Bronchial epithelial cell (primary cell): Measurements from ENCODE around the gene PWWP2B. TPM values are rescaled to one million over a fixed set of nuclear protein-coding genes. Genes with fewer than 3 reads are reported as not detected.

Source experiments
- DNase-seq: peaks from one replicate; pipeline ENCODE4 v3.0.0-alpha.2; 2010; ENCODE audit warnings: low read depth
- FAIRE-seq: peaks from 2 replicates; lab custom pipeline; 2011; peaks lifted over from hg19 to GRCh38; lab: Jason Lieb, UNC
- H3K27me3 ChIP-seq: 2 replicates; pipeline ENCODE4 v1.5.1; 2011; ENCODE audit warnings: low read length; ENCODE audit not compliant: control insufficient read depth, insufficient read depth
- H3K36me3 ChIP-seq: 2 replicates; pipeline ENCODE4 v1.5.1; 2011; ENCODE audit warnings: low read length; ENCODE audit not compliant: control insufficient read depth, insufficient read depth
- H3K4me3 ChIP-seq: 2 replicates; pipeline ENCODE4 v1.5.1; 2011; ENCODE audit warnings: mild to moderate bottlenecking, low read depth, low read length, control low read depth
- CTCF ChIP-seq: IDR thresholded peaks from 2 replicates; pipeline ENCODE4 v1.5.1; 2011; ENCODE audit warnings: mild to moderate bottlenecking, moderate library complexity, low read length, control low read depth, inconsistent platforms; ENCODE audit not compliant: insufficient read depth, severe bottlenecking
- total RNA-seq: library from RNA; depleted of rRNA; stranded (reverse); fragments of >200 nt; gene quantifications from 2 replicates; pipeline ENCODE4 v1.2.1, GENCODE V29; 2014

The PWWP2B gene
- total RNA-seq, 1 donor from 2014 or later = 40.0 TPM

- H3K27me3 ChIP-seq = no peaks in the 10 kb centered on the region
- FAIRE-seq = no peak
- DNase-seq = no peak
- TF ChIP-seq CTCF = peak; percentile 54
- H3K36me3 ChIP-seq = no peaks in the 10 kb centered on the region
- H3K4me3 ChIP-seq = no peak overlapping the region
Measured at GRCh38 chr10:132360766-132361447, 36.1 kb upstream of the PWWP2B start.

- FAIRE-seq (no peak), DNase-seq (no peak)
- Histone ChIP-seq H3K27me3 (no peaks in the 10 kb centered on the region), H3K36me3 (no peaks in the 10 kb centered on the region), H3K4me3 (no peak overlapping the region)
- TF ChIP-seq CTCF = no peak
Measured at GRCh38 chr10:132361581-132362101, 35.4 kb upstream of the PWWP2B start.

GRCh38 chr10:132362151-132362611 lies 34.8 kb upstream of the PWWP2B start:
- no peaks in the 10 kb centered on the region for H3K36me3 ChIP-seq
- H3K4me3 ChIP-seq = no peak overlapping the region
- no peaks in the 10 kb centered on the region for H3K27me3 ChIP-seq
- no peak for FAIRE-seq
- DNase-seq = no peak
- no peak for TF ChIP-seq CTCF

GRCh38 chr10:132363376-132363775 lies 33.6 kb upstream of the PWWP2B start:
- FAIRE-seq (no peak), DNase-seq (no peak)
- Histone ChIP-seq H3K4me3 (no peak overlapping the region), H3K36me3 (no peaks in the 10 kb centered on the region), H3K27me3 (no peaks in the 10 kb centered on the region)
- no peak for TF ChIP-seq CTCF

- H3K27me3 ChIP-seq = no peaks in the 10 kb centered on the region
- H3K4me3 ChIP-seq = no peak overlapping the region
- no peaks in the 10 kb centered on the region for H3K36me3 ChIP-seq
- peak; percentile 100 for FAIRE-seq
- TF ChIP-seq CTCF = no peak
- DNase-seq = peak; percentile 34
Measured at GRCh38 chr10:132363921-132364593, 32.9 kb upstream of the PWWP2B start.
